Astrocyte (in vitro differentiated cells and primary cell): ENCODE results near the gene ABO. TPM values are rescaled to one million over a fixed set of nuclear protein-coding genes. Genes with fewer than 3 reads are reported as not detected.
"Not testable (repeated sequence)": the region's sequence is repeated elsewhere in the genome, so short reads cannot be mapped to it uniquely, and the experiment has no call there.

Source experiments
- DNase-seq: peaks from one replicate; pipeline ENCODE4 v3.0.0-alpha.2; 2010; ENCODE audit warnings: low read depth
- FAIRE-seq: peaks from 2 replicates; lab custom pipeline; 2011; peaks lifted over from hg19 to GRCh38; lab: Jason Lieb, UNC
- H2AFZ ChIP-seq: 2 replicates; pipeline ENCODE4 v1.6.0; 2012; ENCODE audit warnings: low read depth, low read length, inconsistent platforms
- H3K27ac ChIP-seq: 2 replicates; pipeline ENCODE4 v1.5.1; 2011; ENCODE audit warnings: low read depth, low read length, inconsistent platforms
- H3K27me3 ChIP-seq: 2 replicates; pipeline ENCODE4 v1.6.0; 2011; ENCODE audit warnings: low read length, inconsistent platforms; ENCODE audit not compliant: insufficient read depth
- H3K36me3 ChIP-seq: 2 replicates; pipeline ENCODE4 v1.5.1; 2011; ENCODE audit warnings: low read length, inconsistent platforms; ENCODE audit not compliant: insufficient read depth
- H3K4me1 ChIP-seq: 2 replicates; pipeline ENCODE4 v1.5.1; 2011; ENCODE audit warnings: low read length, inconsistent platforms; ENCODE audit not compliant: insufficient read depth
- H3K4me2 ChIP-seq: 2 replicates; pipeline ENCODE4 v1.6.0; 2012; ENCODE audit warnings: low read length, inconsistent platforms
- H3K4me3 ChIP-seq: 2 replicates; pipeline ENCODE4 v1.5.1; 2011; ENCODE audit warnings: low read depth, mild to moderate bottlenecking, low read length, inconsistent platforms; ENCODE audit not compliant: insufficient read depth
- H3K79me2 ChIP-seq: 2 replicates; pipeline ENCODE4 v1.6.0; 2012; ENCODE audit warnings: mild to moderate bottlenecking, low read length, inconsistent platforms; ENCODE audit not compliant: insufficient read depth
- H3K9ac ChIP-seq: 2 replicates; pipeline ENCODE4 v1.6.0; 2012; ENCODE audit warnings: mild to moderate bottlenecking, low read length, inconsistent platforms
- H3K9me3 ChIP-seq: 2 replicates; pipeline ENCODE4 v1.5.1; 2012; ENCODE audit warnings: low read depth, mild to moderate bottlenecking, low read length, inconsistent platforms; ENCODE audit not compliant: insufficient read depth
- H4K20me1 ChIP-seq: 2 replicates; pipeline ENCODE4 v1.6.0; 2012; ENCODE audit warnings: low read length, inconsistent platforms; ENCODE audit not compliant: insufficient read depth
- H3K27ac Mint-ChIP-seq: one replicate; pipeline ENCODE4 v1.8.0; 2021; ENCODE audit warnings: mild to moderate bottlenecking, mixed read lengths; ENCODE audit not compliant: unreplicated experiment
- H3K27me3 Mint-ChIP-seq: one replicate; pipeline ENCODE4 v1.8.0; 2021; ENCODE audit warnings: low read depth, mixed read lengths; ENCODE audit not compliant: unreplicated experiment
- H3K36me3 Mint-ChIP-seq: one replicate; pipeline ENCODE4 v1.8.0; 2021; ENCODE audit warnings: low read depth, mixed read lengths; ENCODE audit not compliant: unreplicated experiment
- H3K4me1 Mint-ChIP-seq: one replicate; pipeline ENCODE4 v1.8.0; 2021; ENCODE audit warnings: low read depth, mixed read lengths; ENCODE audit not compliant: unreplicated experiment
- H3K4me3 Mint-ChIP-seq: one replicate; pipeline ENCODE4 v1.8.0; 2021; ENCODE audit warnings: mild to moderate bottlenecking, moderate library complexity, mixed read lengths; ENCODE audit not compliant: unreplicated experiment
- H3K9me3 Mint-ChIP-seq: one replicate; pipeline ENCODE4 v1.8.0; 2021; ENCODE audit warnings: mild to moderate bottlenecking, mixed read lengths; ENCODE audit not compliant: unreplicated experiment
- EZH2 ChIP-seq: IDR thresholded peaks from 2 replicates; pipeline ENCODE4 v1.6.1; 2012; ENCODE audit warnings: mild to moderate bottlenecking, low read length, inconsistent platforms; ENCODE audit not compliant: insufficient read depth
- total RNA-seq: library from RNA; stranded (reverse); gene quantifications from 2 replicates; pipeline ENCODE4 v1.2.1, GENCODE V29; 2021
- TF ChIP-seq, protein P1 (sequence below): IDR thresholded peaks from 2 replicates; pipeline ENCODE4 v1.5.1; 2011; ENCODE audit warnings: low read depth, mild to moderate bottlenecking, inconsistent platforms, low read length, moderate library complexity; ENCODE audit not compliant: insufficient read depth

ABO gene
- total RNA-seq, 1 donor from 2014 or later, result not detected

DNA sequence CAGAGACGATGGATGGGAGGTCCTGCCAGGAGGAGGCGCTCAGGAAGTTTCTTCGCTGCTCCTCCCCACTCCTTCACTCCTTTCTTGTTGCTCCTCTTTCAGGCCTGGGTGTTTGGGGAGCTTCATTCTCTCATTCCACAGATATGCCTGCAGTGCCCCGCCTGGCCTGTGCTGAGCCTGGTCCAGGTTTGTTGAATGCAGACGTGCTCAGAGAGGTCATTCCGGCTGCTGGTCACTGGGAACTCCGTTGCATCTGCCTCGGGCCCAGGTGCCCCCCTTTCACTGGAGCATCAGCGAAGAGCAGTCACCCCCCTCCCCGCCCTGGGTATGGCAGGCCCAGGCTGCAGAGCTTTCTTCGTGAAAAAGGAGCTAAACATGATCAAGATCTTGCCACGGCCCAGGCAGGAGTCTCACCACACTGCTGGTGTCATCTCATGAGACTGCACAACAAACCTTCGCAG is 45.5 kb upstream of the ABO start:
- Histone ChIP-seq H3K4me3 (no peak overlapping the region), H3K9ac (no peak overlapping the region), H3K27me3 (no peaks in the 10 kb centered on the region), H3K36me3 (no peaks in the 10 kb centered on the region), H3K4me2 (no peak overlapping the region), H2AFZ (no peak overlapping the region), H3K27ac (no peak overlapping the region), H3K4me1 (no peaks in the 10 kb centered on the region), H3K9me3 (no peaks in the 10 kb centered on the region), H3K79me2 (no peaks in the 10 kb centered on the region), H4K20me1 (no peaks in the 10 kb centered on the region)
- H3K27me3 Mint-ChIP-seq, result peaks cover 34% of the 10 kb centered on the region
- peaks cover 10% of the 10 kb centered on the region for H3K36me3 Mint-ChIP-seq
- no peak overlapping the region for H3K27ac Mint-ChIP-seq
- no peak for DNase-seq
- no peak for TF ChIP-seq EZH2
- TF ChIP-seq, protein P1, sequence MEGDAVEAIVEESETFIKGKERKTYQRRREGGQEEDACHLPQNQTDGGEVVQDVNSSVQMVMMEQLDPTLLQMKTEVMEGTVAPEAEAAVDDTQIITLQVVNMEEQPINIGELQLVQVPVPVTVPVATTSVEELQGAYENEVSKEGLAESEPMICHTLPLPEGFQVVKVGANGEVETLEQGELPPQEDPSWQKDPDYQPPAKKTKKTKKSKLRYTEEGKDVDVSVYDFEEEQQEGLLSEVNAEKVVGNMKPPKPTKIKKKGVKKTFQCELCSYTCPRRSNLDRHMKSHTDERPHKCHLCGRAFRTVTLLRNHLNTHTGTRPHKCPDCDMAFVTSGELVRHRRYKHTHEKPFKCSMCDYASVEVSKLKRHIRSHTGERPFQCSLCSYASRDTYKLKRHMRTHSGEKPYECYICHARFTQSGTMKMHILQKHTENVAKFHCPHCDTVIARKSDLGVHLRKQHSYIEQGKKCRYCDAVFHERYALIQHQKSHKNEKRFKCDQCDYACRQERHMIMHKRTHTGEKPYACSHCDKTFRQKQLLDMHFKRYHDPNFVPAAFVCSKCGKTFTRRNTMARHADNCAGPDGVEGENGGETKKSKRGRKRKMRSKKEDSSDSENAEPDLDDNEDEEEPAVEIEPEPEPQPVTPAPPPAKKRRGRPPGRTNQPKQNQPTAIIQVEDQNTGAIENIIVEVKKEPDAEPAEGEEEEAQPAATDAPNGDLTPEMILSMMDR, result no peak
- no peaks in the 10 kb centered on the region for H3K4me1 Mint-ChIP-seq
- peaks cover 11% of the 10 kb centered on the region for H3K9me3 Mint-ChIP-seq
- no peak overlapping the region for H3K4me3 Mint-ChIP-seq
- no peak for FAIRE-seq

DNA sequence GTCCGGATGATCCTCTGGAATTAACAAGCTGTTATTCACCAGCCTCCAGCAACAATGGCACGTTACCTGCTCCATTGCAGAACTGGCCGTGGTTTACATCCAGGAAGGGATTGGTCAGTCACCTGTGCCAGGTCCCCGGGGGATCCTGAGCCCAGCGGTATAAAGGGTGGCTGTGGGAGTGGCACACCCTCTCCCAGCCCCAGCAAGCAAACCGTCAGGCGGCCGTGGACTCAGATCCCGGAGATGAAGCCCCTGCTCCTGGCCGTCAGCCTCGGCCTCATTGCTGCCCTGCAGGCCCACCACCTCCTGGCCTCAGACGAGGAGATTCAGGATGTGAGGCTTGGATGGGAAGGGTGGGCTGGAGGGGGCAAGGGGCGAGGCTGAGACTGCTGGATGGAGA is 42.5 kb upstream of the ABO start:
- not testable (repeated sequence) for H2AFZ ChIP-seq, H3K4me1 Mint-ChIP-seq, H3K27me3 ChIP-seq, H3K9me3 Mint-ChIP-seq, H3K4me1 ChIP-seq, H3K9me3 ChIP-seq, H3K36me3 Mint-ChIP-seq, H3K4me2 ChIP-seq, H3K9ac ChIP-seq, H3K27ac ChIP-seq, H4K20me1 ChIP-seq, DNase-seq, H3K36me3 ChIP-seq, H3K4me3 ChIP-seq, H3K79me2 ChIP-seq, FAIRE-seq, H3K4me3 Mint-ChIP-seq, H3K27ac Mint-ChIP-seq
- H3K27me3 Mint-ChIP-seq, result peaks cover 28% of the 10 kb centered on the region

DNA sequence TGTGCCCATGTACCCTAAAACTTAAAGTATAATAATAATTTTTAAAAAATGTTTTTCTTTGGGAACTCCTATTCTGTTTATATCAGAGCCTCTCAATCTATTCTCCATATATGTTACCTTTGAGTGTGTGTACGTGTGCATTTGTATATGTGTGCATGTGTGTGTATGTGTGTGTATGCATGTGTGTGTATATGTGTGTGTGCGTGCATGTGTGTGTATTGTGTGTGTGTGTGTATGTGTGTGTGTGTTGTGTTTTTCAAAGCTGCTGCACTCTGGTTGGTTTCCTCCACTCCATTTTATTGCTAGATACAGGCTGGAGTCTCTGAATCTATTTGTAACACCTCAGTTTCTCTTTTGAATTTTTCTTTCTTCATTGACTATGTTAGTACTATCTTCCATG is 41.0 kb upstream of the ABO start:
- H3K27ac Mint-ChIP-seq, result no peak overlapping the region
- no peak overlapping the region for H3K4me3 Mint-ChIP-seq
- Histone ChIP-seq H3K4me1 (no peaks in the 10 kb centered on the region), H3K27me3 (no peaks in the 10 kb centered on the region), H3K9ac (no peak overlapping the region), H3K4me3 (no peak overlapping the region), H3K27ac (no peak overlapping the region), H3K9me3 (no peaks in the 10 kb centered on the region), H2AFZ (no peak overlapping the region), H4K20me1 (no peaks in the 10 kb centered on the region), H3K79me2 (no peaks in the 10 kb centered on the region), H3K4me2 (no peak overlapping the region), H3K36me3 (no peaks in the 10 kb centered on the region)
- TF ChIP-seq, protein P1, result no peak
- no peak for TF ChIP-seq EZH2
- H3K4me1 Mint-ChIP-seq, result no peaks in the 10 kb centered on the region
- peaks cover 2% of the 10 kb centered on the region for H3K36me3 Mint-ChIP-seq
- H3K27me3 Mint-ChIP-seq, result peaks cover 24% of the 10 kb centered on the region
- DNase-seq, result no peak
- no peak for FAIRE-seq
- no peaks in the 10 kb centered on the region for H3K9me3 Mint-ChIP-seq
